ENCODE data around the gene FAM53B. TPM values are rescaled to one million over a fixed set of nuclear protein-coding genes. Genes with fewer than 3 reads are reported as not detected.

Gene FAM53B
- total RNA-seq, 1 donor from 2014 or later, result 21.8 TPM

- DNase-seq, result no peak
These were observed 15.9 kb downstream of the FAM53B start for GRCh38 chr10:124728071-124728829.

GRCh38 chr10:124727361-124727960, 16.7 kb downstream of the FAM53B start:
- no peak overlapping the region for H3K4me3 Mint-ChIP-seq
- H3K36me3 Mint-ChIP-seq (ENCODE audit: low read depth), result peaks cover 30% of the 10 kb centered on the region
- no peak for DNase-seq
- H3K27me3 Mint-ChIP-seq, result no peaks in the 10 kb centered on the region
- intact Hi-C loops (cut with micrococcal nuclease), result no loop called here
- peaks cover 66% of the 10 kb centered on the region for H3K4me1 Mint-ChIP-seq
- H3K27ac Mint-ChIP-seq, result peak overlapping the region; percentile 84
- no peaks in the 10 kb centered on the region for H3K9me3 Mint-ChIP-seq

More at GRCh38 chr10:124728071-124728829, 15.9 kb downstream of the FAM53B start:
- intact Hi-C loops (cut with micrococcal nuclease), result loop anchor here (1.0 kb wide), 2 partner anchors 10 to 40 kb away; no protein-coding TSS in a partner anchor
- H3K27ac Mint-ChIP-seq, result peak overlapping the region; percentile 84
- H3K4me3 Mint-ChIP-seq, result peak overlapping the region; percentile 50
- H3K9me3 Mint-ChIP-seq, result no peaks in the 10 kb centered on the region
- peaks cover 34% of the 10 kb centered on the region for H3K36me3 Mint-ChIP-seq (ENCODE audit: low read depth)
- H3K4me1 Mint-ChIP-seq, result peaks cover 64% of the 10 kb centered on the region
- no peaks in the 10 kb centered on the region for H3K27me3 Mint-ChIP-seq

- Mint-ChIP-seq H3K36me3 (ENCODE audit: low read depth) (peaks cover 33% of the 10 kb centered on the region), H3K4me1 (peaks cover 72% of the 10 kb centered on the region), H3K9me3 (no peaks in the 10 kb centered on the region), H3K27me3 (no peaks in the 10 kb centered on the region), H3K27ac (no peak overlapping the region), H3K4me3 (no peak overlapping the region)
- intact Hi-C loops (cut with micrococcal nuclease), result no loop called here
- no peak for DNase-seq
These were observed 18.4 kb downstream of the FAM53B start for GRCh38 chr10:124725791-124726190.

GRCh38 chr10:124725171-124725631, 19.0 kb downstream of the FAM53B start:
- H3K4me3 Mint-ChIP-seq, result no peak overlapping the region
- DNase-seq, result no peak
- peaks cover 32% of the 10 kb centered on the region for H3K36me3 Mint-ChIP-seq (ENCODE audit: low read depth)
- no peaks in the 10 kb centered on the region for H3K27me3 Mint-ChIP-seq
- H3K4me1 Mint-ChIP-seq, result peaks cover 71% of the 10 kb centered on the region
- intact Hi-C loops (cut with micrococcal nuclease), result no loop called here
- H3K27ac Mint-ChIP-seq, result no peak overlapping the region
- no peaks in the 10 kb centered on the region for H3K9me3 Mint-ChIP-seq

GRCh38 chr10:124724279-124725027, 19.7 kb downstream of the FAM53B start:
- H3K9me3 Mint-ChIP-seq, result no peaks in the 10 kb centered on the region
- no peak for DNase-seq
- H3K27me3 Mint-ChIP-seq, result no peaks in the 10 kb centered on the region
- H3K27ac Mint-ChIP-seq, result peak overlapping the region; percentile 60
- peaks cover 66% of the 10 kb centered on the region for H3K4me1 Mint-ChIP-seq
- intact Hi-C loops (cut with micrococcal nuclease), result no loop called here
- peaks cover 29% of the 10 kb centered on the region for H3K36me3 Mint-ChIP-seq (ENCODE audit: low read depth)
- H3K4me3 Mint-ChIP-seq, result no peak overlapping the region

- peaks cover 27% of the 10 kb centered on the region for H3K36me3 Mint-ChIP-seq (ENCODE audit: low read depth)
- intact Hi-C loops (cut with micrococcal nuclease), result loop anchor here (1.0 kb wide), 2 partner anchors 9 to 35 kb away; no protein-coding TSS in a partner anchor
- no peaks in the 10 kb centered on the region for H3K9me3 Mint-ChIP-seq
- peak overlapping the region; percentile 93 for H3K27ac Mint-ChIP-seq
- peaks cover 66% of the 10 kb centered on the region for H3K4me1 Mint-ChIP-seq
- no peaks in the 10 kb centered on the region for H3K27me3 Mint-ChIP-seq
- DNase-seq, result no peak
- peak overlapping the region; percentile 57 for H3K4me3 Mint-ChIP-seq
These were observed 20.4 kb downstream of the FAM53B start for GRCh38 chr10:124723826-124724225.

GRCh38 chr10:124722798-124723783, 21.1 kb downstream of the FAM53B start:
- no peaks in the 10 kb centered on the region for H3K27me3 Mint-ChIP-seq
- H3K36me3 Mint-ChIP-seq (ENCODE audit: low read depth), result peaks cover 24% of the 10 kb centered on the region
- DNase-seq, result peak; percentile 80
- H3K27ac Mint-ChIP-seq, result peak overlapping the region; percentile 93
- peak overlapping the region; percentile 57 for H3K4me3 Mint-ChIP-seq
- H3K9me3 Mint-ChIP-seq, result no peaks in the 10 kb centered on the region
- peaks cover 65% of the 10 kb centered on the region for H3K4me1 Mint-ChIP-seq
- intact Hi-C loops (cut with micrococcal nuclease), result loop anchor here (1.0 kb wide), 2 partner anchors 10 to 34 kb away; no protein-coding TSS in a partner anchor

GRCh38 chr10:124721330-124722045, 22.7 kb downstream of the FAM53B start:
- peak overlapping the region; percentile 46 for H3K4me3 Mint-ChIP-seq
- H3K36me3 Mint-ChIP-seq (ENCODE audit: low read depth), result peaks cover 33% of the 10 kb centered on the region
- intact Hi-C loops (cut with micrococcal nuclease), result no loop called here

GRCh38 chr10:124719213-124719851, 24.8 kb downstream of the FAM53B start:
- DNase-seq, result peak; percentile 88
- Mint-ChIP-seq H3K9me3 (no peaks in the 10 kb centered on the region), H3K27me3 (no peaks in the 10 kb centered on the region), H3K4me3 (peak overlapping the region; percentile 43), H3K27ac (peak overlapping the region; percentile 78), H3K4me1 (peaks cover 78% of the 10 kb centered on the region), H3K36me3 (ENCODE audit: low read depth) (peaks cover 23% of the 10 kb centered on the region)
- intact Hi-C loops (cut with micrococcal nuclease), result loop anchor here (1.0 kb wide), 1 partner anchor 71 kb away; no protein-coding TSS in a partner anchor

More at GRCh38 chr10:124721330-124722045, 22.7 kb downstream of the FAM53B start:
- peak; percentile 55 for DNase-seq
- Mint-ChIP-seq H3K4me1 (peaks cover 73% of the 10 kb centered on the region), H3K9me3 (no peaks in the 10 kb centered on the region), H3K27ac (peak overlapping the region; percentile 87), H3K27me3 (no peaks in the 10 kb centered on the region)

GRCh38 chr10:124717911-124718741, 26.1 kb downstream of the FAM53B start:
- Mint-ChIP-seq H3K27ac (peak overlapping the region; percentile 78), H3K9me3 (no peaks in the 10 kb centered on the region), H3K27me3 (no peaks in the 10 kb centered on the region), H3K36me3 (ENCODE audit: low read depth) (peaks cover 26% of the 10 kb centered on the region), H3K4me1 (peaks cover 76% of the 10 kb centered on the region), H3K4me3 (peak overlapping the region; percentile 43)
- DNase-seq, result peak; percentile 86
- intact Hi-C loops (cut with micrococcal nuclease), result loop anchor here (1.0 kb wide), 6 partner anchors 10 to 91 kb away; partner anchors contain the start of gene FAM53B

GRCh38 chr10:124717041-124717757, 27.0 kb downstream of the FAM53B start:
- peaks cover 33% of the 10 kb centered on the region for H3K36me3 Mint-ChIP-seq (ENCODE audit: low read depth)
- H3K4me3 Mint-ChIP-seq, result no peak overlapping the region
- DNase-seq, result no peak
- no peaks in the 10 kb centered on the region for H3K27me3 Mint-ChIP-seq
- peaks cover 75% of the 10 kb centered on the region for H3K4me1 Mint-ChIP-seq
- intact Hi-C loops (cut with micrococcal nuclease), result no loop called here
- no peaks in the 10 kb centered on the region for H3K9me3 Mint-ChIP-seq
- H3K27ac Mint-ChIP-seq, result peak overlapping the region; percentile 78

All from activated CD4-positive, alpha-beta T cell treated with anti-CD3 and anti-CD28 coated beads, Interleukin-2, amount 10 ng/mL, durations not matched to agents 24 days and 14 days (primary cell).